GM18870 (cell line): Measurements from ENCODE around the gene SDSL.

Experiments
- ATAC-seq: cut with Tn5 transposase; IDR thresholded peaks from one replicate; pipeline ENCODE4 v1.9.1; 2021; ENCODE audit warnings: moderate library complexity; ENCODE audit not compliant: unreplicated experiment

The SDSL gene, protein sequence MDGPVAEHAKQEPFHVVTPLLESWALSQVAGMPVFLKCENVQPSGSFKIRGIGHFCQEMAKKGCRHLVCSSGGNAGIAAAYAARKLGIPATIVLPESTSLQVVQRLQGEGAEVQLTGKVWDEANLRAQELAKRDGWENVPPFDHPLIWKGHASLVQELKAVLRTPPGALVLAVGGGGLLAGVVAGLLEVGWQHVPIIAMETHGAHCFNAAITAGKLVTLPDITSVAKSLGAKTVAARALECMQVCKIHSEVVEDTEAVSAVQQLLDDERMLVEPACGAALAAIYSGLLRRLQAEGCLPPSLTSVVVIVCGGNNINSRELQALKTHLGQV

GRCh38 chr12:113422030-113422885 is at the start of gene SDSL:
Gene SDSL (plus strand): TSS chr12:113422380. CDS start chr12:113427983, 5,603 bp downstream.
- ATAC-seq, result peak; percentile 87

GRCh38 chr12:113373440-113373839 is 48.7 kb upstream of the SDSL start:
- no peak for ATAC-seq

DNA sequence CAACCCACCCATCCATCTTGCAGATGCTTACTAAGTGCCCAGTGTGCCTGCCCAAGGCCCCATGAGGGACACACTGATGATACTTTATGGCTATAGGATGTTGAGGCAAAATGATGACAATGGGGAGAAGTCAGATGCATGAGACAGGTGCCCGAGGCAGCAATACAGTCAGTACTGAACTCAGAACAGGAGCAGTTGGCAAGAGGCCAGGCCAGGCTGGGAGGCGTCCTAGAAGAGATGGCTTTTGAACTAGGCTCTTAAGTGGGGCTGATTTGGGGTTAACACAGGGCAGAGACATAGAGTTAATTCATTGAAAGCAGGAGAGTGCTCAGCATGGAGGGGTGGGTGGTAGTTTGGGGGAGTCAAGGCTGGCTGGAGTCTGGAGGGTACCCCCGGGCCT is 48.2 kb upstream of the SDSL start:
- ATAC-seq, result no peak

DNA sequence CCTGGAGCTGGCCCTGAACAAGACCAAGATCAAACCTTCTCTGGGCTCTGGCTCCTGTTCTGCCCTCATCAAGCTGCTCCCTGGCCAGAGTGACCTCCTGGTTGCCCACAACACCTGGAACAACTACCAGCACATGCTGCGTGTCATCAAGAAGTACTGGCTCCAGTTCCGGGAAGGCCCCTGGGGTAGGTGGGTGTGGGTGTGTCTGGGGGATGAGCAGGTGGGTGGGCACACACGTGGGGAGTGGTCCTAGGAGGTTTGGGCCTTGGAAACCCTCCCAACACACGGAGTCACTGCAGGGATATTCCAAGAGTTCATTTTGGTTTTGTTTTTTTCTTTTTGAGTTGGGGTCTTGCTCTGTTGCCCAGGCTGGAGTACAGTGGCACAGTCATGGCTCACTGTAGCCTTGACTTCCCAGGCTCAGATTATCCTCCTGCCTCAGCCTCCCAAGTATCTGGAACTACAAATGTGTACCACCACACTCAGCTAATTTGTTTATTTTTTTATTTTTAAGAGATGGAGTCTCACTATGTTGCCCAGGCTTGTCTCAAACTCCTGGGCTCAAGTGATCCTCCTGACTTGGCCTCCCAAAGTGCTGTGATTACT is 47.3 kb upstream of the SDSL start:
- ATAC-seq, result no peak

DNA sequence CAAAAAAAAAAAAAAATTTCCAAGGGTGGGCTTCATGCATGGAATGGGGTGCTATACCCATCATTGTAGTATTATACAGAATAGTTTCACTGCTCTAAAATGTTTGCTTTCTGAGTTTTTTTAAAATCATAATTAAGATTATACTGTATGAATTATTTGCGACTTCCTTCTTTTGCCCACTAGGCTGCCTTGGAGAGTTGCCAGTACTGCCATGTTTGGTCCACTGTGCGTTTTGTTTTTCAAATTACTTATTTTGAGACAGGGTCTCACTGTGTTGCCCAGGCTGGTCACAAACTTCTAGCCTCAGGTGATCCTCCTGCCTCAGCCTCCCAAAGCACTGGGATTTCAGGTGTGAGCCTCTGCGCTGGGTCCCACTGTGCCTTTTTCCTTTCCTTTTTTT is 43.9 kb upstream of the SDSL start:
- no peak for ATAC-seq

GRCh38 chr12:113381220-113381619 is 41.0 kb upstream of the SDSL start:
- no peak for ATAC-seq

- no peak for ATAC-seq
Observed at GRCh38 chr12:113382206-113382605, 40.0 kb upstream of the SDSL start.

DNA sequence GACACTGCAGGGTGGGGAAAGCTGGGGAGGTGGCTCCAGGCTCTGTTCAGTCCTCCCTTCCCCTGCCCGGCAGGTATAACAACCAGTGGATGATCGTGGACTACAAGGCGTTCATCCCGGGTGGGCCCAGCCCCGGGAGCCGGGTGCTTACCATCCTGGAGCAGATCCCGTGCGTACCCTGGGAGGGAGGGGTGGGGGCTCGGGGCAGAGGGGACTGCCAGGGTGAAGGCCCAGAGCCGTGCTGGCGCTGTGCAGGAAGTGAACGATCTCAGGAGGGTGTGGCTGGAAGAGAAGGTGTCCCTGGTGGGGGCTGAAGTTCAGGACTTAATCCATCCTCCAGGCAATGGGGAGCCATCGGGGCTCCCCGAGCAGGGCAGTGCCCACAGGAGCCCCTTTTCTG is 37.4 kb upstream of the SDSL start:
- ATAC-seq, result no peak

DNA sequence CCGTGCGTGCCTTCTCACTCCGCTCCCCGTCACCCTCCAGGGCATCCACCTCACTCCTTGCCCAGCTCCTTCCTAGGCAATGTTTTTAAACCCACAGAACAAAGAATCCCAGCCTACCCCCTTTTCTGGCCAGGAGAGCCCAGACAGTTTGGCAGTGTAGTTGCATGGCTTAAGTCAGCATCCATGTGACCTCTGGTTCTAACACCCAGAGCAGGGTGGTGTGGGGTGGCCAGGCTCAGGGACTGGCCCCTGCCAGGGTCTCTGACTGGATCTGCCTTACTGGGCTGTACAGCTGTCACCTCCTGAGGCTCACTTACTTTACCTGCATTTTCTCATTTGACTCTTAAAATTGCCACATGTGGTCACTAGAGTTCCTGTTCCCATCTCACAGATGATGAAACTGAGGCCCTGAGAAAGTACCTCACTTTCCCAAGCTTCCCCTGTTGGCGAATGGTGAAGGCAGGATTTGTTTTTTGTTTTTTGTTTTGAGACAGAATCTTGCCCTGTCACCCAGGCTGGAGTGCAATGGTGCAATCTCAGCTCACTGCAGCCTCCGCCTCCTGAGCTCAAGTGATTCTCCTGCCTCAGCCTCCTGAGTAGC is 36.8 kb upstream of the SDSL start:
- ATAC-seq, result no peak

DNA sequence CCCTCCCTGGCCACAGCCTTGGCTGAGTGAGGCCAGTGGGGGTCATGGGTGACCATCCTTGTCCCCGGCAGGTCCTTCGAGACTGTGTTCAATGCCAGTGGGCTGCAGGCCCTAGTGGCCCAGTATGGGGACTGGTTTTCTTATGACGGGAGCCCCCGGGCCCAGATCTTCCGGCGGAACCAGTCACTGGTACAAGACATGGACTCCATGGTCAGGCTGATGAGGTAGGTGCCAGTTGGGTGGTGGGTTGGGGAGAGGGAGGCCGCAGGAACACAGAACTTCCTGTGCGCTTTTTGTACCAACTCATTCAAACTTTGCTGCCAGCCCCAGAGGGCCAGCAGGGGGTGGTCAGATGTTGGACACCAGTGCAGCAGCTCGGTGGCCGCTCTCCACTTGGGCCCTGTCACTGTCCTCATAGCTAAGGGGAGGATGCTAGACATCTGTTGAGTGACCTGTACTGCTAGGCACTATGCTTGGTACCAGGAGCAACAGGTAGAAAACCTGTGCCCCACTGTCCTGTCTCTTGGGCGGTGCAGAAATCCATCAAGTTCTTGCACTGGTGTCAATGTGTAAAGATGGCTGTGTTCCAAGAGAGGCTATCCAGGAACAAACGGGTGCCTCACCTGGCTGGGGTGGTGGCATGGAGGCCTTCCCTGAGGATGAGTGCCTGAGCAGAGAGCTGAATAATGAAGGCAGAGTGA is 35.2 kb upstream of the SDSL start:
- no peak for ATAC-seq

DNA sequence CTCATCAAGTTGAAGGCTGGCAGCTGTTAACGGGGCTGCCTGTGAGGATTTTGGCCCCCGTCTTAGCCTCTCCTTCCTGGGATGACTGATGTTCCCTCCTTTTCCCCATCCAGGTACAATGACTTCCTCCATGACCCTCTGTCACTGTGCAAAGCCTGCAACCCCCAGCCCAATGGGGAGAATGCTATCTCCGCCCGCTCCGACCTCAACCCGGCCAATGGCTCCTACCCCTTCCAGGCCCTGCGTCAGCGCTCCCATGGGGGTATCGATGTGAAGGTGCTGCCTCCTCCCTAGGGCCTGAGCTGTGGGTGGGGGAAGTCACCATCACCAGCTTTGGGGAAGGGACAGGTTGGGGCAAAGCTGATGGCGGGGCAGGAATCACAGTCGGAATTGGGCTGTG is 34.5 kb upstream of the SDSL start:
- no peak for ATAC-seq

- no peak for ATAC-seq
Observed at GRCh38 chr12:113388351-113388750, 33.8 kb upstream of the SDSL start.

GRCh38 chr12:113390064-113391043 is 31.8 kb upstream of the SDSL start:
- ATAC-seq, result no peak

DNA sequence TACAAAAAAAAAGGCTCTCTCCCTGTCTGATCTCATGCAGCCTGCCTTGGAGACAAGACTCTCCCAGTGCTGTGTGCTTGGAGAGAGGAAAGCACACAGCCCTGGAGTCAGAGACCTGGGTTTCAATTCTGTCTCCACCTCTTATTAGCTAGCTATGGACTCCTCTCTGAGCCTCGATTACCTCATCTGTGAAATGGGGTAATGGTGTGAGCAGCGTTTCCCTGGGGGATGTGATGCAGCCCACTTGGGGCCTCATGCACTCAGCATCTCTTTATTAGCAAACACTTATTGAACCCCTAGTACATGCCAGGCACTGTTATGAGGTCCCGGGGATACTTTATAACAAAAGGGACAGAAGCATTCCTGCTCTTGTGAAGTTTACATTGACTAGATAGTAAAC is 31.0 kb upstream of the SDSL start:
- no peak for ATAC-seq

DNA sequence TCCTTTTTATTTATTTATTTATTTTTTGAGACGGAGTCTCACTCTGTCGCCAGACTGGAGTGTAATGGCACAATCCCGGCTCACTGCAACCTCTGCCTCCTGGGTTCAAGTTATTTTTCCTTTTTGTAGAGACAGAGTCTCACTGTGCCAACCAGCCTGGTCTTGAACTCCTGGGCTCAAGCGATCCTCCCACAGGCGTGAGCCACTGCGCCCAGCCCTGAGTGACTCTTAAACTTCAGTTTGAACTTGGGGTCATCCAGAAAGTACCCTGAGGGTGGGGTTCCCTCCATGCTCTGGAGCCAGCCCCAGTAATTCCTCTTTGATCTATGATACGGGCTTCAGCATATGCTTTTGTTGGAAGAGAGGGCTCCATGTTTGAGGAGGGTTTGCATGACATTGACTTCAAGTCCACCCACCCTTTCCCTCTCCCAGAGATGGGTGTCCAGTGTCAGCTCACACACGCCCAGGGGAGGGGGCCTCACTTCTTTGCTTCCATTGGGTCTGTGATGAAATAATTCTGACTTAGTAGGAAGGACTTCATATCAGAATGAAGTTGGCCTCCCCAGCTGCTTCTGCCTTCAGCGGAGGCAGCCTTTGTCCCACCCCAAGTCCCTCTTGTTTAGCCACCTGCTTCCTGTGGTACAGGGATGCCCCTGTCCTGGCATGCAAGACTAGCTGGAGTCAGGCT is 30.4 kb upstream of the SDSL start:
- no peak for ATAC-seq

DNA sequence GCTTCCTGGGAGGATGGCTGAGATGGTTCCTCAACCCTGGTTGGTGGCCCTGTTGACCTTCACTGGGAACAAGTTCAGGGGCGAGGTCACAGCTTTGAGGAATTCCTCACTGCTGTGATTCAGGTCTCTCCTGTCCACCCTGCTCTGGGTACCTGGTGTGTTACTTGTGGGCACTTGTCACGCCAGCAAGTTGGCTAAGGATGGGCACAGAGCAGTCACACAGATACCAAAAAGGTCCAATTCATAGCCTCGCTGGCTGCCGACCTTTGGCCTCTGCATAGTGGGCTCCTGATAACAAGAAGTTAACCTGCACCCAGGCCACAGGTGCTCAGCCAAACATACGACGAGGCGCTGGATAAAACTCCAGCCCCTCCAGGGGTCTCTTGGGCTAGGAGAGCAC is 29.7 kb upstream of the SDSL start:
- no peak for ATAC-seq

- ATAC-seq, result no peak
Observed at GRCh38 chr12:113392988-113393579, 29.1 kb upstream of the SDSL start.

- ATAC-seq, result no peak
Observed at GRCh38 chr12:113393749-113394148, 28.4 kb upstream of the SDSL start.

DNA sequence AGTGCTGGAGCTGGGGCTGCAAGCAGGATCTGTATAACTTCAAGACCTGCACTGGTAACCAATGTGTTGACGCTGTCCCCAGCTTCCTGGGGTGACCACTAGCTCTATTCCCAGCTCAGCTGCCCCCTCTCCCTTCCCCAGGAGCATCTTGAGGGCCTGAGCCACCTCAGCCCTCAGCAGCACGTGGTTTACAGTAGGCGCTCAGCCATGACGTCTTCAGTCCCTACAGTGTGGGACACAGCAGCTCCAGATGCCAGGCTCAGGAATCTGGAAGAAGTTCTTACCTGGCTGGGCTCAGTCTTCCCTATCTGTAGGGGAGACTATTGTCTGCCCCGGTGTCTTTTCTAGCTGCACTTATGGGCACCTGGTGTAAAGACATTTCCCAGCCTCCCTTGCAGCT is 27.1 kb upstream of the SDSL start:
- ATAC-seq, result no peak
